Eye (tissue), 1 donor: ENCODE data around the gene RTBDN.
A peak's percentile ranks its signal among the peaks of the same experiment; 100 is the strongest.
"Not testable (repeated sequence)": the region's sequence is repeated elsewhere in the genome, so short reads cannot be mapped to it uniquely, and the experiment has no call there.

Source experiments
- DNase-seq: peaks from one replicate; pipeline ENCODE4 v3.0.0-alpha.2; 2015

RTBDN gene

DNA sequence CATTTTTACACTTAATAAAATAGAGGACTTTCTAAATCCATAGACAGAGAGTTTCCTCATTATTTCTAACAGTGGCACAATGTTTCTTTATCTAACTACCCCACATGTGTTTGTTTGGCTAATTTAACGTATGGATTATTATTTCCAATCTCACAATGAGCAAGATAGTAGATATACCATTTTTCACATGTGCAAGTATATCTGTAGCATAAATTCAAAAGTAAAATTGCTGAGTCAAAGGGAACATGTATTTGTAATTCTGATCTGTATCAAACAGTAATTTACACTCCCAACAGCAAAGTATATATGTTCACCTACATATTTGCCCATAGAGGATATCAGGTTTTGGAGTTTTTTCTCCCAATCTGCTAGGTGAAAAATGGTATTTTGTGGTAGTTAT is 22.3 kb upstream of the RTBDN start:
- no peak for DNase-seq

DNA sequence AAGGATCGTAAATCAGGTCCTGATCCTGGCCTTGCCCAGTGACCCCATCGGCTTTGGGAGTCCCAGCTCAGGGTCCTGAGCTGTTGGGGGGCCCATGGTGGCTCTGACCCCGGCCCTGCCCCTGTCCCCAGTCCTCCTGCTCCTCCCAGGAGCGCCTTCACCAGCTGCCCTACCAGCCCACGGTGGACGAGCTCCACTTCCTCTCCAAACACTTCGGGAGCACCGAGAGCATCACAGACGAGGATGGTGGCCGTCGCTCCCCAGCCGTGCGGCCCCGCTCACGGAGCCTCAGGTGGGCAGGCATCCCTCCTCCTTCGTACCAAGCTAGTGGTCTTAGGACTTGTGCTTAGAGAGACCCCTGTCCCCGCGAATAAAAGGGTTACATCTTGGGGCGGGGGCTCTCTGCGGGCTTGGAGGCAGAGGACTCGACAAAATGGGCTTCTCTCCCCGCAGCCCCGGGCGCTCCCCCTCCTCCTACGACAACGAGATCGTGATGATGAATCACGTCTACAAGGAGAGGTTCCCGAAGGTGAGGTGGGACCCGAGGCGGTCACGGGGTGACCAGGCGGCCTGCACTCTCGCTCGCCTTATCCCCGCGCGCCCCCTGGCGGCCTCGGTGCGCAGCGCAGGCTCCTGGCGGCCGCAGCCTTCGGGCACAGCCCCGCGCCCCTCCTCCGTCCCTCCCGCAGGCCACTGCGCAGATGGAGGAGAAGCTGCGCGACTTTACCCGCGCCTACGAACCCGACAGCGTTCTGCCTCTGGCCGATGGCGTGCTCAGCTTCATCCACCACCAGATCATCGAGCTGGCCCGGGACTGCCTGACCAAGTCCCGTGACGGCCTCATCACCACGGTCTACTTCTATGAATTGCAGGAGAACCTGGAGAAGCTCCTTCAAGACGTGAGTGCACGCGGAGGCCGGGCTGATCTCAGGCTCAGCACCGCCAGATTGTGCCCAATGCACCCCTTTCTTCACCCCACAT is 13.1 kb upstream of the RTBDN start:
- DNase-seq = peak; percentile 93

DNA sequence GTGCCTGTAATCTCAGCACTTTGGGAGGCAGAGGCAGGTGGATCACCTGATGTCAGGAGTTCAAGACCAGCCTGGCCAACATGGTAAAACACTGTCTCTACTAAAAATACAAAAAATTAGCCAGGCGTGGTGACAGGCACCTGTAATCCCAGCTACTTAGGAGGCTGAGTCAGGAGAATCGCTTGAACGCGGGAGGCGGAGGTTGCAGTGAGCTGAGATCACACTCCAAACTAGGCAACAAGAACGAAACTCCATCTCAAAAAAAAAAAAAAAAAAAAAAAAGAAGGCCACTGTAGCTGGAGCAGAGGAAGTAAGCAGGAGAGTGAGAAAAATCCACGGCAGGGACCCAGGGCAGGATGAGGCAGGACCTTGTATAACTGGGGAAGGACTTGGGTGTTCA is 12.2 kb upstream of the RTBDN start:
- DNase-seq = not testable (repeated sequence)

DNA sequence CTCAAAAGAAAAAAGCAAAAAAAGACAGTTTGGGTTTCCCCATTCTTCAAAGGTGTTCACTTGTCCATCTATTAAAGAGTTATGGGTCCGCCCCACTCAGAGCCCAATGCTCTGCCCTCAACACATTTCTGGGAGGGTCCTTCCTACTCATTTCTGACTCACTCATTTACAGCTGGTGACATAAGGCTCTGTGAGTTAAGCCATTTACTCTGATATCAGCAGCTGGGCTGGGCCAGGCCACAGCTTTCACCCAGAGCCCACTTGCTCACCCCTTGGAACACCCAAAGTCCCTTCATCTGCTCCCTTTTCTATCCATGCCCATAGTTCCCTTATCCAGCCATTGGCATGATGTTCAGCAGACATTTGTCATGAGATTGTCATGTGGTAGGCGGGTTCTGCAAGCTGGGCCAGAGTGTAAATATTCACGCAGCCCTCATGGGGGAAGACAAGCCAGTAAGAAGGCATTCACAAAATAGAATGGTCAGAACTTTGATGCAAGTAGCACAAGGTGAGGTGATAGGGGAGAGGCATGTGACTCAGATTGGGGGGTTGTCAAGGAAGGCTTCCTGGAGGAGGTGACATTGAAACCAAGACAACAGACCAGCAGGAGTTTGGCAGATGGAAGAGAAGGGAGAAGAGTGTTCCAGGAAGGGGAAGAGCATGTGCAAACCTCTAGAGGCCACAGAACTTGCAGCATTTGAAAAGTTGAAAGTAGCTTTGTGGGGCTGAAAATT is 9.8 kb upstream of the RTBDN start:
- no peak for DNase-seq

DNA sequence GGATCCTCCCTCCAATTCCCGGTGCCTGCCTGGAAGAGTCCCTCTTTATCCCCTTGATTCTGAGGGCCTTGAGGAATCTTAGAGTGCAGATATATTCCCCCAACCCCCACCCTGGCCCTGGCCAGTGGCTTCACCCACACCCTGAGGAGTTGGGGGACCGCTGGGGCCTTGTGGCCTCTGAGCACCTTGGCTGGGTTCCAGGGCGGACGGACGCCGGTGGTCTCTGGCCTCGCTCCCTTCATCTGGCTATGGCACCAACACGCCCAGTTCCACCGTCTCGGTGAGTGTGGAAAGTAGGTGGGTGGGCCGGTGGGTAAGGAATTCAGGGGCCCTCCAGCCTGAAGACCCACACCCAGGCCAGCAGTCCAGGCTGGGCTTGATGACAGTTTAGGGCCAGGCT is 8.9 kb upstream of the RTBDN start:
- no peak for DNase-seq

DNA sequence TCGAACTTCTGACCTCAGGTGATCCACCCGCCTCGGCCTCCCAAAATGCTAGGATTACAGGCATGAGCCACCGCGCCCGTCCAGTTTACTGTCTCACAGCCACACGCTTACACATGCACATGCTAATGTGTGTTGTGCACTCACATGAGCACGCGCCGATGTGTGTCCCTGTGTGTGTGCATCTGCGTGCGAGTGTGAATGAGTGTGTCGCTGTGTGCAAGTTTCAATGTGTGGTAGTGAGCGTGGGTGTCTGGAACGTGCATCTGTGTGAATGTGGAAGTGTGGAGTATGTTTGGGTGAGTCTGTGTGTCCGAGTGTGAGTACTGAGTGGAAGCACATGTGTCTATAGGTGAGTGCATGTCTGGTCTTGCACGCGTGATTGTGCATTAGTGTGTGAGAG is 8.1 kb upstream of the RTBDN start:
- no peak for DNase-seq

DNA sequence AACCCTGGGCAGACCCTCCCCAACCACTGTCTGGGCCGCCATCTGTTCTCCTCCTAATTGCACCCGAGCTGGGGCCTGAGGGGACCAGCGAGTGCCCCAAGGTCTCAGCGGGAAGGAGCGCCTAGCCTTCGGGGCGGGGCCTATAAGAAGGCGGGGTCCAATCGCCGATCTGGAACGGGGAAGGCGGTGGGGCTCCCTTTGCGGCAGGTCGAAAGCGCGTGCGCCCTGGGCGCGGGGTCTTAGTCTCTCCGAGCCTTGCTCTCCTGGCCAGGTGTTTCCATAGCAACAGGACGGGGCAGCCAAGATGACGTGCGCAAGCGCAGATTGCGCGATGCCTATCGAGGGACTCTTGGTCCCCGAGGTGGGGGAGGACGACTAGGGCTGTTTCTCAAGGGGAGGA is 6.7 kb upstream of the RTBDN start:
- peak; percentile 92 for DNase-seq

DNA sequence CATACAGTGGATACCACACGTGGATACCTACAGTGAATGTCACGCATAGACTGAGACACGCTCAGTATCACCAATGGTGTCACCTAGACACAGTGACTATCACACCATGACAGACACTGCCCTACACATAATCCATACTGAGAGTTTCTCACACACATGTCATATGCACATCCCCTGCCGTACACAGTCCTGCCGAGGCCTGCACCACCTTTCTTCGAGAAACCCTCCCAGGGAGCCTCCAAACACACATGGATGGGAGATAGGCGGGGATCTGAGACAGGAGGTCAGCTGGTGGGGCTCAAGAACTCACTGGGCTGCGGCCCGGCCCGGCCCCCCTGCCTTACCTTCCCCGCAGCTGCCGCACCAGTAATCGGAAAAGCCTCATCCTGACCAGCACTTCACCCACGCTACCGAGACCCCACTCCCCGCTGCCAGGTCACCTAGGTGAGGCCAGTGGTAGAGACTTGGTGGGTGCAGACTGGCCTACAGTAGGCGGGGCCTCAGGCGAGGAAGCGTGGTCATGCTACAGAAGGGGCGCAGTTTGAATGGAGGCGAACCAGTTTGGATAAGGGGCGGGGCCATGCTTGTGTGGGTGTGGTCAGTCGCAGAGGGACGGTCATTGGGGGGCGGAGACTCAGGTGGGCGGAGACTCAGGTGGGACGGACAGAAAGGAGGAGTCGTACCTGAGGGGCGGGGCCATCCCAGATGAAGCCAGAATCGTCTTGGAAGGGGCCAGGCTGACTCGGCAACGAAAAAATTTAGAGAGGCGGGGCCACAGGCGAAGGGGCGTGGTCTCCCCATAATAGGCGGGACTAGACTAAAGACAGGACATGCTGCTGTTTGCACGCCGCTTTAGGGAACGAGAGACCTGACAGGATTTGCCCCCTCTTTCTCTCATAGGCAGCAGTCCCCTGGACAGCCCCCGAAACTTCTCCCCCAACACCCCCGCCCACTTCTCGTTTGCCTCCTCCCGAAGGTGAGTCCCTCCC is 6.0 kb upstream of the RTBDN start:
- DNase-seq = peak; percentile 88

DNA sequence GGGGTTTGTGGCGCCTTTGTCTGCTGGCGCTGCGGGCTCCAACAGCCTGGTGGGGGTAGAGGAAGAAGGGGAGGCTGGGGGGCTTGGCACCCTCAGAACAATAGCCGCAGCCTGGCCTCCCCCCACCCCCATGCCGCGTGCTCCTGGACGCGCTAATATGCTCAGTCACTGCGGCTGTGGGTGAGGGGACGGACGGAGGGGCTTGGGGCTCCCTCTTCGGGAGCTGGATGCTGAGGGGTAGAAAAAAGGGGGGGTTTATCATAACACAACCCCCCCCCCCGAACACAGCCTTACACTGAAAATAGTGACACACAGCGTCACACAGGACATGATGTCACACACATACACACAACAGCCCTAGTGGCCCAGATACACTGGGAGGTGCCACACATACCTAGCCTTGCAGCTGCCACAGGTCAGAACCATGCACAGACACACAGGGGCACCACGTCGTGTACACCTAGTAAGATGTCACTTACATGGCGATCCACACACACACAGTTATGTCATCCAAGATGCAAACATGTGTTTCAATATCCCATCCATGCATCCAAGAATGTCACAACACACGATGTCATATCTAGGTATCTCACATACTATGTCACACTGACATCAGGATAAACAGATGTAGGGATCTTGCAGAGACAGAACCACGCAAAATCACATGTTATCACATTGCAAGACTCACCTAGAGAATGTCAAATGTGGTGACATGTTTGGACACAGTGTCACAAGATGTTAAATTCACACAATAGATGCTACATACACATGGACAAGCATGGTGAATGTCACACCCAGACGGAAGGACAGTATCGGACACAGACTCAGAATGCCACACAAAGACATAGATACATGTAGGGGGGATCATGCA is 4.7 kb upstream of the RTBDN start:
- peak; percentile 63 for DNase-seq

DNA sequence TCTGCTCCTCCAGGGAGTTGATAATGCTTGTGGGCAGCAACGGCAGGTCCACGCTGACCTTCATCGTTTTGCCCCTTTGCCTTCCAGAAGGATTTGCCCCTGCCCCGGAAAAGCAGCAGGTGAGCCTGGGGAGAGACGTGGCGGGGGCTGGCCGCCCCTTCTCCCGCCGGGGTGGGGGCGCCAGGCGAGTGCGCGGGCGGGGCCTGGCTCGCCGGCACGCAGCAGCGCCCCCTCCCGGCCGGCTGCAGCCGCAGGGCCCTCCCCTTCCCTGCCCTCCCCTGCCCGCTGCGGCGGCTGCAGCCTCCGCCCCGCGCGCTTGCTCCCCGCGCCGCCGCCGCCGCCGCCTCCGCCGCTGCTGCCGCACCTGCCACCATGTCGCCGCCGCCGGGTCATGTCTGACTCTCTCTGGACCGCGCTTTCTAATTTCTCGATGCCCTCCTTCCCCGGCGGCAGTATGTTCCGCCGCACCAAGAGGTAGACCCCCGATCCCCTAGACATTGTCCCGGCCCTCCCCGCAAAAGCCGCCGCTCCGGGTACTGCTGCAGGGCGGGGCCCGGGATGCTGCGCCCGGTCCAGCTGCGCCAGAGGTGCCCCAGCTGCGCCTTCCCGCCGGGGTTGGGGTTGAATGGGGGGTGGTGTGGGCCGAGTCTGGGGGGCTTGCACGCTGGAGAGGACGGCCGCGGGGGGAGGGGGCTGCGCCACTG is 4.0 kb upstream of the RTBDN start, which contains the start of gene MAST1:
TSS of gene MAST1 (plus strand) at position 334 of the 704 bp plus-strand sequence. CDS start at position 392, 58 bp downstream.
- peak; percentile 79 for DNase-seq

DNA sequence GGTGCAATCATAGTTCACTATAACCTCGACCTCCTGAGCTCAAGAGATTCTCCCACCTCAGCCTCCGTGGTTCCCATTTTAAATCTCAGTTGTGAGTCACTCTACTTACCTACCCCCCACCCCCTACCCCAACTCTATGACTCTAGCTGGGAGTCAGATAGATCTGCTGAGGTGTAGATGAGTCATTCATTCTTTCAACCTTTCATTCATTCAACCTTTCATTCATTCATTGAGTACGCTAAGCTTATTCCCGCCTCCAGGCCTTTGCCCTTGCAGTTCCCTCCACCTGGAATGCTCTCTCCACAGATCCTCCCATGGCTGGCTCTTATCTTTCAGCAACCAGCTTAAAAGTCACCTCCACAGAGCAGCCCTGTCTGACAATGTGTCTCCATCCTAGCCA is 2.8 kb upstream of the RTBDN start:
- peak; percentile 8 for DNase-seq

DNA sequence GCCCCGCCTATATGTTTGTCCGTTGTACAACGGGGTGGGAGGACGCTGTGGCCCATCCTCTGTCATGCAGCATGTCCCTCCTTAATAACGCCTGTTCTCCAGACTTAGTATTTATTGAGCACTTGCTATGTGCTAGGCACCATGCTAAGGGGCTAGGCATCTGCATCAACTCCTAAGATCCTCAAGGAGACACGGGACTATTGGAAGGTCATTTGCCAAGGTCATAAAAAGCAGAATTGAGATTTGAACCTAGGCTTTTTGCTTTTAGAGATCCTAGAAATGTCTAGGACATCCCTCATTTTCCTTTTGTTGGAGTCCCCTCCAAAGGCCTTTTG is 2.1 kb upstream of the RTBDN start:
- no peak for DNase-seq

DNA sequence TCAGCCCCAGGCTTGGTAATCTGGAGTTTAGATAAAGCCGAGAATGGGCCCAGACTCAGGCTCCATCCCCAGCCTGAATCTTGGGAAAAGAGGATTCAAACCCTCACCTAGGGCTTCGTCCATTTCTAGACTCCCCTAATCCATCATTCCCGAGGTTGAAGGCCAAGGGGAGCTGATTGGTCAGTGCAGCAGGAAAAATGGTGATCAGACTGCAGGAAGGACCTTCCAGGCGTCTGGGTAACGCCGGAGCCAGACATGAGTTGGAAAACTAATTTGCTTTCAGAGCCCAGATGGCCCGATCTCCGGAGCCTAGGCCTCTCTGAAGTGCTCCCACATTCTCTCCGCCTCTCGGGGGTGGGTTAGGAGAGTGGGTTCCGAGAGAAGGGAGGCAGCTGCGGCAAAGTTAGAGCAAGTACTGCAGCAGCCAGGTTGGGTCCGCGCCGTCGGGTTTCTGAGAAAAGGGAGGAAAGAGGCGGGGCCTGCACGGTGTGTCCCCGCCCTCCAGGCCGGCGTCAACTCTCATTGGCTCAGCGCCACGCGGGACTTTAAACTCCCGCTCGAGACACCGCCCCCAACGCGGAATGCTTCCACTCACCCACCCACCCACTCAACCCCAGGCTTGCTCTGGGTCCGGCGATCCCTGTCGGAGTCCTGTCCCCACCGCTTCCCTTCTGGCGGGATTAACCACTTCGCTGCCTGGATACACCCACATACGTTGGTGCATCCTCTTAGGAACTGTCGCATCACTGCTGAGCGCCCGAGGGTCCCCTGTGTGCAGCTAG is 788 bp upstream of the RTBDN start:
- DNase-seq = peak; percentile 67

DNA sequence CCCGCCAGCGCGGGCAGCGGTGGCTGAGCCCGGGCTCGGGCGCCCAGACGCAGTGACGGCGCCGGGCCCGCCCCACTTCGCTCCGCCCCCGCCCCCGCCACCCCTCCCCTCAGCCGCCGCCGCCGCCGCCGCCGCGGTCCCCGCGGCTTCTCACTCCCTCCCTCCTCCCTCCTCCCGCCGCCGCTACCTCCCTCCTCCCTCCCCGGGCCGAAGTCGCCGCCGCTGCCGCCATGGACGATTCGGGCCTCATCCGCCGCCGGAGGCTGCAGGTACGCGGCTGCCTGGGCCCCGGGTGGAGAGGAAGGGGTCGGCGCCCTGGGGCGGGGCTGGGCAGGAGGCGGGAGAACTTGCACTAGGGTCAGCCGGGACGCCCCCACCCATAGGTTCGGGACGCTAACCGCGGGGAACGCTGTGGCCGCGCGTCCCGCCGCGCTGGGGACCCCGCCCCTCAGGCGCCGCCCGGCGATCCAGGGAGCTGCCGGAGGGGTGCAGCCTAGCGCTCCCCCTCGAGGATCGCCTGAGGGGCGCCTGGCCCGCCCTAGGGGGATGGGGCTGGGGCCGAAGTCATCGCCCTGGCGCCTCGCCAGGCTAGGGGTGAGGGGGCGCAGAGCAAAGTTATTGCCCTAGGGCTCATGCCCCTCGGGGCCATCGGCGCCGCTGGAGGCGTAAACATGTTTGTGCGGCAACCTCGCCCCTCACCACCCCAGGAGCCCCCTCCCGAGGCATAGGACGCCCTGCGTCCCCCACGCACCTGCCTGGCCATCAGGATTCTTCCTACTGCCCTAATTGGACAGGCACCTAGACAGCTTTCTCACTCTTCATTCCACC is 427 bp downstream of the RTBDN start:
- peak; percentile 57 for DNase-seq

DNA sequence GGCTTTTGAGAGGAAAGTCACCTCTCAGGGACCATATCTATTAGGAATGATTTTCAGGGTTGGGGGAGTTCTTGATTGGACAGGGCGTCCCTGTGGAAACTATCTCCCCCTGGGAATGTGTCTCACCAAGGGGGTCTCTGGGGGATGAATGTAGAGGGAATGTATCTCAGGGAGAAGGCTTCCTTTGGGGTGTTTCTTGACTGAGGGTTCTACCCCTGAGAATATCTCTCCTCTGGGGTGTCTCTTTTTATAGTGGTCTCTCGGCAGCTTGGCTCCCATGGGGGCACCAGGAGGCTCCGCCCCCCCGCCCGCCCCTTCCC is 1.0 kb downstream of the RTBDN start:
- no peak for DNase-seq

DNA sequence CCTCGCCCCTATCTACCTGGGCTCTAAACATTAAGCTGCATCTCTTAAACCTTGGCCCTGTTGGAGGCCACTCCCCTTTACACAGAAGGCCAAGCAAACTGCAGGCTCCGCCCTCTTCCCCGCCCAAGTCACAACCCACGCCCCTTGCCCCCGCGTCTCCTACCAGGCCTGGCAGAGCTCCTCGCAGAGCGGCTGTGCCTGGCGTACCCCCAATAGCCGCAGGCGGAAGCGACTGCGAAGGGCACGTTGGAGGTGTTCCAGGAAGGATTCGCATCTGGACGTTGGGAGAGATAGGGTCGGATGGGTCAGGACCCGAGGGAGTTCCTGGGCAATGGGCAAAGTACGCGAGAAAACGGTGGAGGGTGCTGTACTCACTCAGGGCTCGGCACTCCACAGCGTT is 5.9 kb downstream of the RTBDN start:
- peak; percentile 55 for DNase-seq

DNA sequence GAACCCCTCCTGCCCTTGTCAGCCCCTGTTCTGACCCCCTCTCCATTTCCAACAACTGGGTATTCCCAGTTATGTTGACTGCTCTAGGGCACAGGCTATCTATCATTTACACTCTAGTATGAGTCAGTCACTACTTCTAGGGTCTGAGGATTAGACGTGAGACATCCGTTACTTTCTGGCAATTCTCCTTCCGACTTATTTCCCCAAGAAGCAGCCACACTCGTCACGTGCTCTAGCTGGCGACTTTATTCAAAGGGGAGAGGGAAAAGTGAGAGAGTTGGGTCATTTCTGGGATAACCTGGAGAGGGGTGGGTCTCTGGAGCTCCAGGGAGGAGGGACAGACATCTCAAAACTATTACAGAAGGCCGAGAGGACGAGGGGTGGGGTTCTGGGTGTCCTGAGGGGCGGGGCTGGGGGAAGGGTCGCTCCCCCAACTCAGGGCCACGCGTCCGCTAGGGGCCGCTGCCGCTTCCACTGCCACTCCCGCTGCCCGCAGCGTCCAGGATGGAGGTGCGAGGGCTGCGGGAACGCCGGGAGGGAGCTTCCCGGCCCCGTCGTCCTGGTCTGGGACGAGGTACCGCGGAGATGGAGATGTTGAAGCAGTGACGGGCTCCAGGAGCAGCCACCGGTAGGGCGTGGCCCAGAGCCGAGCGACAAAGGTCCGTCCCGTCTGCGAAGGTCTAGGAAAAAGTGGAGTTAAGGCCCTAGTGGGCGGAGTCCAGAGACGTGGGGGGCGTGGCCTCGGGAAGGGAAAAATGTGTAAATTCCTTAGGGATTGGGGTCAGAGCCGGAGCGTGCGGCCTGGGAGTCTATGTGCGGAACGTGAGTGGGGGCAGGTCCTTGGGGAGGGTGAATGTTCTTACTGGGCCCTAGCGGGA is 8.9 kb downstream of the RTBDN start:
- peak; percentile 71 for DNase-seq

DNA sequence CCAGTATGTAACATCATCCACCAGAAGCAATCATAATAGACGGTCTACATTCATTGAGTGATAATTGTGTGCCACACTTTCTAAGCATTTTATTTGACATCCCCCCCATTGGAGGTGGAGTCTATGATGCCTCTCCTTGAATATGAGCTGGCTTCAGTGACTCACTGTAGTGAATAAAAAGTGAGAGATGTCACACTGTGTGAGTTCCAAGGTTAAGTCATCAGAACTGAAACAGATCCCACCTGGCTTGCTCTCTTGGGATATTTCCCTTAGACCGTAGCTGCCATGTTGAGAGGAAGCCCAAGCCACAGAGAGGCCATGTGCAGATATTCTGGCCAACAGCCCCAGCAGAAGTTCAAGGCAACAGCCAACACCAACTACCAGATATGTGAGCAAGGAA is 12.6 kb downstream of the RTBDN start:
- DNase-seq = no peak
